Measurements from ENCODE around the gene RNF157.
A peak's percentile ranks its signal among the peaks of the same experiment; 100 is the strongest.

RNF157 gene

GRCh38 chr17:76240461-76241203 is at the start of gene RNF157:
RNF157 (minus strand) TSS chr17:76240493; CDS start chr17:76240240, 253 bp downstream.
- peak; percentile 34 for DNase-seq

GRCh38 chr17:76281573-76282371 is 41.5 kb upstream of the RNF157 start:
- no peak for DNase-seq

- no peak for DNase-seq
Measured at GRCh38 chr17:76280650-76281049, 40.4 kb upstream of the RNF157 start.

- no peak for DNase-seq
Measured at GRCh38 chr17:76279742-76280287, 39.5 kb upstream of the RNF157 start.

- DNase-seq = peak; percentile 54
Measured at GRCh38 chr17:76278952-76279741, 38.9 kb upstream of the RNF157 start.

GRCh38 chr17:76278268-76278908 is 38.1 kb upstream of the RNF157 start:
- DNase-seq = no peak

GRCh38 chr17:76277300-76278267 is 37.3 kb upstream of the RNF157 start:
- no peak for DNase-seq

- DNase-seq = no peak
Measured at GRCh38 chr17:76276461-76277299, 36.4 kb upstream of the RNF157 start.

GRCh38 chr17:76276069-76276431 is 35.8 kb upstream of the RNF157 start:
- DNase-seq = no peak

GRCh38 chr17:76275382-76276068 is 35.2 kb upstream of the RNF157 start:
- DNase-seq = no peak

GRCh38 chr17:76274112-76274956 is 34.0 kb upstream of the RNF157 start:
- no peak for DNase-seq

GRCh38 chr17:76273445-76274111 is 33.3 kb upstream of the RNF157 start:
- DNase-seq = no peak

GRCh38 chr17:76272541-76273444 is 32.5 kb upstream of the RNF157 start:
- no peak for DNase-seq

GRCh38 chr17:76271669-76272540 is 31.6 kb upstream of the RNF157 start:
- DNase-seq = no peak

GRCh38 chr17:76270770-76271668 is 30.7 kb upstream of the RNF157 start:
- no peak for DNase-seq

All from NCI-H510A (cell line).